ENCODE measurements around the gene SLC44A5.

GRCh38 chr1:75292013-75292412, 318.9 kb downstream of the SLC44A5 start:
- TF ChIP-seq POLR2AphosphoS5 (IDR thresholded peaks at IDR 0.05; ENCODE audit: borderline replicate concordance, low read depth, low read length) (no peak), EZH2 (IDR thresholded peaks at IDR 0.05) (no peak)

Data from SK-N-MC (cell line).